ENCODE data around the gene ODF2L.

Gene ODF2L, protein sequence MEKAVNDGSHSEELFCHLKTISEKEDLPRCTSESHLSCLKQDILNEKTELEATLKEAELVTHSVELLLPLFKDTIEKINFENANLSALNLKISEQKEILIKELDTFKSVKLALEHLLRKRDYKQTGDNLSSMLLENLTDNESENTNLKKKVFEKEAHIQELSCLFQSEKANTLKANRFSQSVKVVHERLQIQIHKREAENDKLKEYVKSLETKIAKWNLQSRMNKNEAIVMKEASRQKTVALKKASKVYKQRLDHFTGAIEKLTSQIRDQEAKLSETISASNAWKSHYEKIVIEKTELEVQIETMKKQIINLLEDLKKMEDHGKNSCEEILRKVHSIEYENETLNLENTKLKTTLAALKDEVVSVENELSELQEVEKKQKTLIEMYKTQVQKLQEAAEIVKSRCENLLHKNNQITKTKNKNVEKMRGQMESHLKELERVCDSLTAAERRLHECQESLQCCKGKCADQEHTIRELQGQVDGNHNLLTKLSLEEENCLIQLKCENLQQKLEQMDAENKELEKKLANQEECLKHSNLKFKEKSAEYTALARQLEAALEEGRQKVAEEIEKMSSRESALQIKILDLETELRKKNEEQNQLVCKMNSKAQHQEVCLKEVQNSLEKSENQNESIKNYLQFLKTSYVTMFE

DNA sequence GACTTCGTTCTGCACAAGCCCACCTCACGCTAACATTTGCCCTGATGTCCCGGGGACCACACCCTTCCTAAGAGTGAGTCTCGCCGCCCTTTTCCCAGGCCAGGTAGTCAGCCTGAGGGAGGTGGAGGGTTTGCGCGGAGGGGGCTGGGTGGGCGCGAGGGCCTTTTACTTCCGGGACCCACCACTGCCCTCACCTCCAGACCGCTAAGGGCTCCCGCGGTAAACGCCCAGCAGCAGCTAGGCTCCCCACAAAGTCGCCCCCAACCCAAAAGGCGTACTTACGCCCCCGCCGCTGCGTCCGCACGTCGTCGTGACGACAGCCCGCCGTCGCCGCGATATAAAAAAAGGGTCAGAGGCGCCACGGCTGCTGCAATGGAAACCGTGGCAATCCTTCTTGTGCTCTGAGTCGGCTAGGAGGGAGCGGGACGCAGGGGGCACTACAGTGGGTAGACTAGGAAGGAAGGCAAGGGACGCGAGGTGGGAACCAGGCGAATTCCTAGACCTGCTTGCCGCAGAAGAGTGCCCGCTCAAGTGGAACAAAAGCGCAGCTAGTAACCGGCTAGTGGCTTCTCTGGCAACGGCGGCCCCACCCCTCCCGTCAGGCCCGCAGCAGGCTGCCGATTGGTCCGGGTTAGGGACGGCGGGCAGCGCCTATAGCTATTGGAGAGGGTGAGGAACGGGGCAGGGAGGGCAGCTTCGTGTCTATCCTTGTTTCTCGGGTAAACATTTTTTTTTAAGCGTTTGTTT, at the start of gene ODF2L:
Gene ODF2L, minus strand, starts transcription at position 573 of the 747 bp plus-strand sequence. CDS start 9,296 bp downstream, outside the sequence.
- Mint-ChIP-seq H3K36me3 (no peaks in the 10 kb centered on the region), H3K4me1 (peaks cover 37% of the 10 kb centered on the region), H3K27ac (peak within 1 kb of the TSS; percentile 94), H3K9me3 (no peaks in the 10 kb centered on the region), H3K4me3 (peak within 1 kb of the TSS; percentile 91)
- DNase-seq (ENCODE audit: low spot score in 2 of 2) (peak; percentile 68 to 92), ATAC-seq (peak; percentile 100)

GRCh38 chr1:86445919-86446318, 49.8 kb upstream of the ODF2L start:
- no peak overlapping the region for H3K27ac Mint-ChIP-seq
- H3K4me3 Mint-ChIP-seq, result no peak overlapping the region
- DNase-seq (ENCODE audit: low spot score in 2 of 2), result no peak
- no peak for ATAC-seq
- H3K4me1 Mint-ChIP-seq, result no peaks in the 10 kb centered on the region
- no peaks in the 10 kb centered on the region for H3K36me3 Mint-ChIP-seq
- H3K9me3 Mint-ChIP-seq, result no peaks in the 10 kb centered on the region

- Mint-ChIP-seq H3K4me3 (no peak overlapping the region), H3K27ac (no peak overlapping the region), H3K4me1 (no peaks in the 10 kb centered on the region), H3K9me3 (no peaks in the 10 kb centered on the region), H3K36me3 (no peaks in the 10 kb centered on the region)
- DNase-seq (ENCODE audit: low spot score in 2 of 2), result no peak
- no peak for ATAC-seq
Observed at GRCh38 chr1:86441997-86442396, 45.9 kb upstream of the ODF2L start.

- H3K4me1 Mint-ChIP-seq, result no peaks in the 10 kb centered on the region
- H3K9me3 Mint-ChIP-seq, result no peaks in the 10 kb centered on the region
- no peak for ATAC-seq
- H3K36me3 Mint-ChIP-seq, result no peaks in the 10 kb centered on the region
- no peak overlapping the region for H3K4me3 Mint-ChIP-seq
- no peak overlapping the region for H3K27ac Mint-ChIP-seq
- no peak for DNase-seq (ENCODE audit: low spot score in 2 of 2)
Observed at GRCh38 chr1:86441581-86441980, 45.5 kb upstream of the ODF2L start.

GRCh38 chr1:86436041-86436440, 39.9 kb upstream of the ODF2L start:
- Mint-ChIP-seq H3K27ac (no peak overlapping the region), H3K9me3 (no peaks in the 10 kb centered on the region), H3K36me3 (no peaks in the 10 kb centered on the region), H3K4me3 (no peak overlapping the region), H3K4me1 (no peaks in the 10 kb centered on the region)
- ATAC-seq, result no peak
- no peak for DNase-seq (ENCODE audit: low spot score in 2 of 2)

DNA sequence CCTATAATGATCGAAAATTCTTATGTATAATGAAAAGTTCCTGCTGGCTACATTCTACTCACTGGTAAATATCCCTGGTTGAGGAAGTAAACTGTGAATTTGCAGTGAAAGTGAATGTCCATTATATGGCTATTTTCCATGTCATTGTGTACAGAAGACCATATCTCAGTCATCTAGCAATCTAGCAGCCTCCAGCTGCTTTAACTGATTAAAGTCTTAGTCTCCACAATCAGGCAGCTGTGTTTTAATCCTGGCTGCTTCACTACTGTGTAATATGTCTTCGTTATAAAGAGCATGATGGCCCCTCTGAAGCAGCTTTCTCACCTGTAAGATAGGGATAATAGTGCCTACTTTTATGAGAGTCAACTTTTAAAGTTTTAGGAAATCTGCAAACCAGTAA, 39.2 kb upstream of the ODF2L start:
- H3K4me1 Mint-ChIP-seq, result no peaks in the 10 kb centered on the region
- no peak overlapping the region for H3K27ac Mint-ChIP-seq

GRCh38 chr1:86434059-86434458, 37.9 kb upstream of the ODF2L start:
- no peak for DNase-seq (ENCODE audit: low spot score in 2 of 2)
- no peak for ATAC-seq
- no peaks in the 10 kb centered on the region for H3K4me1 Mint-ChIP-seq
- H3K27ac Mint-ChIP-seq, result no peak overlapping the region
- no peaks in the 10 kb centered on the region for H3K9me3 Mint-ChIP-seq
- no peaks in the 10 kb centered on the region for H3K36me3 Mint-ChIP-seq
- no peak overlapping the region for H3K4me3 Mint-ChIP-seq

More for the DNA sequence above, 39.2 kb upstream of the ODF2L start:
- ATAC-seq (no peak), DNase-seq (ENCODE audit: low spot score in 2 of 2) (no peak)
- no peaks in the 10 kb centered on the region for H3K9me3 Mint-ChIP-seq
- H3K4me3 Mint-ChIP-seq, result no peak overlapping the region
- no peaks in the 10 kb centered on the region for H3K36me3 Mint-ChIP-seq

GRCh38 chr1:86430376-86430775, 34.3 kb upstream of the ODF2L start:
- H3K36me3 Mint-ChIP-seq, result no peaks in the 10 kb centered on the region
- no peak for DNase-seq (ENCODE audit: low spot score in 2 of 2)
- H3K4me3 Mint-ChIP-seq, result no peak overlapping the region
- peak; percentile 27 for ATAC-seq
- H3K27ac Mint-ChIP-seq, result no peak overlapping the region
- H3K4me1 Mint-ChIP-seq, result no peaks in the 10 kb centered on the region
- no peaks in the 10 kb centered on the region for H3K9me3 Mint-ChIP-seq

- Mint-ChIP-seq H3K27ac (no peak overlapping the region), H3K36me3 (no peaks in the 10 kb centered on the region), H3K4me3 (no peak overlapping the region), H3K4me1 (no peaks in the 10 kb centered on the region), H3K9me3 (no peaks in the 10 kb centered on the region)
- no peak for DNase-seq (ENCODE audit: low spot score in 2 of 2)
- ATAC-seq, result peak; percentile 96
Observed at GRCh38 chr1:86429835-86430234, 33.7 kb upstream of the ODF2L start.

- Mint-ChIP-seq H3K4me1 (no peaks in the 10 kb centered on the region), H3K27ac (no peak overlapping the region), H3K9me3 (no peaks in the 10 kb centered on the region), H3K36me3 (no peaks in the 10 kb centered on the region), H3K4me3 (no peak overlapping the region)
- ATAC-seq, result no peak
- no peak for DNase-seq (ENCODE audit: low spot score in 2 of 2)
Observed at GRCh38 chr1:86429122-86429725, 33.1 kb upstream of the ODF2L start.

DNA sequence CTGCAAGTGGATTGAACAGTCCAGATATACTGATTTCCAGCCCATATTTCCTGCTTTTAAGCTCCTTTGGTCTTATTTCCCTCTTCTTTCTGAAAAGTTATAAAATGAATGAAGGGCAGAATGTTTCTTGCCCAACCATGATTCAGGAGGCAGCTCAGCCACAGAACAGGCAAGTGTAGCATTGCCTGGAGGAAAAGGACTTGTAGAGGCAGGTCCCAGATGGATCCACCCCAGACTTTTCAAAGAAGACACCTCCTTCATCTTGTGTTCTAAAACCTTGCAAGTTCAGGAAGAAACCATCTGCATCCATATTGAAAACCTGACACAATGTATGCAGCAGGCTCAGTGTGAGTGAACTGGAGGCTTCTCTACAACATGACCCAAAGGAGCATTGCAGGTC, 27.8 kb upstream of the ODF2L start, which contains the start of gene CLCA2:
Gene CLCA2, plus strand, starts transcription at position 299 of the 400 bp plus-strand sequence. Its CDS starts 77 bp downstream, at position 376.
- Mint-ChIP-seq H3K4me1 (peaks cover 6% of the 10 kb centered on the region), H3K9me3 (no peaks in the 10 kb centered on the region), H3K4me3 (no peak within 1 kb of the TSS), H3K27ac (no peak within 1 kb of the TSS), H3K36me3 (no peaks in the 10 kb centered on the region)
- ATAC-seq, result no peak
- no peak for DNase-seq (ENCODE audit: low spot score in 2 of 2)

DNA sequence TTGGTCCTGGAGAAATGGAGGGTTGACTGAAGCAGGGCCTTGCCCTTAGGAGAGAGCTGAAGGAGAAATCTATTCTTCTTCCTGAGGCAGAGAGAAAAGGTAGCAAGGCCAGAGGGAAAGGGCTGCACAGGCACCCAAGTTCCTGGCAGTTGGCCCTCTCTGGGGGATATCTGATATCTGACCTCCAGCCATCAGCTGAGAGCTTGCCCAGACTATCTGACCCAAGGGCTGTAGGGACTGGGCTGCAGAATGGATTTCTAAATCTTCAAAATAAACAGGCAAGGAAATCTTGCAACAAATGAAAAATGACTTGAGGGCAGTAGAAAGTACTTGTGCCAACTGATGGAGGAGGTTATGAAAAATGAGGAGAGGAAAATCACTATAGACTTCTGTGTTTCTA, 27.4 kb upstream of the ODF2L start:
- peaks cover 6% of the 10 kb centered on the region for H3K4me1 Mint-ChIP-seq
- H3K4me3 Mint-ChIP-seq, result no peak overlapping the region
- ATAC-seq (no peak), DNase-seq (ENCODE audit: low spot score in 2 of 2) (no peak)
- H3K27ac Mint-ChIP-seq, result no peak overlapping the region
- no peaks in the 10 kb centered on the region for H3K36me3 Mint-ChIP-seq
- H3K9me3 Mint-ChIP-seq, result no peaks in the 10 kb centered on the region

GRCh38 chr1:86421601-86422280, 25.6 kb upstream of the ODF2L start:
- Mint-ChIP-seq H3K36me3 (no peaks in the 10 kb centered on the region), H3K4me3 (no peak overlapping the region), H3K27ac (no peak overlapping the region), H3K9me3 (no peaks in the 10 kb centered on the region), H3K4me1 (peaks cover 6% of the 10 kb centered on the region)
- DNase-seq (ENCODE audit: low spot score in 2 of 2) (no peak), ATAC-seq (no peak)

DNA sequence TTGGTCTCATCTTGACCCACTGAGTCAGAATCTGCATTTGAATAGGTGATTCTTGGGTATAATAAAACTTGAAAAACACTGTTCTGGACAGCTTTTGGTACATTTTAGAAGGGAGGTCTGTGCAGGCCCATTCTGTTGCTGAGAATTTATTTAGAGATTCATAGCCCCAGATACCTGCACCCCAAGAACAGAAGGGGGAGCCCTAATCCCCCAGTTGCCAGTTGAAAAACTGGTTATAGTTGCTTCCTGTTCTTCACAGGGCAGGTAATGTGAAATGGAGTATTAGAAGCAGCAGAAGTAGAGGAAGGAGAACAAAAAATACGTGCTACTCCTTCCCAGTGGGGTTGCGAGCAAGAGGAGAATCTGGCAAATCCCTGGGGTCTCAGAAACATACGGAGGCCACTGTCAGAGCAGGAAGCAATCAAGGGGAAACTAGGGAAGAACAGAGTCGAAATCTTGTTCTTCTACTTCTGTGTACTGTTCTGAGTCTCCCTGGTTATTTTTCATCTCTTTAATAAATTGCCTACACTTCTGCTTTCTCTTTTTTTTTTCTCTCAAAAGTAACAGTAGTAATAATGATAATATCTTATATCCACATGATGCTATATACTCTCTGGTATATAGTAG, 23.3 kb upstream of the ODF2L start:
- Mint-ChIP-seq H3K36me3 (no peaks in the 10 kb centered on the region), H3K27ac (no peak overlapping the region), H3K4me1 (peaks cover 6% of the 10 kb centered on the region), H3K9me3 (no peaks in the 10 kb centered on the region), H3K4me3 (no peak overlapping the region)
- DNase-seq (ENCODE audit: low spot score in 2 of 2), result no peak
- ATAC-seq, result peak; percentile 78
